Mesothelial cell of epicardium (in vitro differentiated cells): ENCODE measurements around the gene MYO1C. TPM values are rescaled to one million over a fixed set of nuclear protein-coding genes. Genes with fewer than 3 reads are reported as not detected.
"Not testable (repeated sequence)": the region's sequence is repeated elsewhere in the genome, so short reads cannot be mapped to it uniquely, and the experiment has no call there.

Experiments
- DNase-seq, 2 experiments: peaks; one replicate each; pipeline ENCODE4 v3.0.0; 2021; ENCODE audit warnings: low spot score in 2 of 2; ENCODE audit not compliant: unreplicated experiment in 2 of 2
- H3K27ac Mint-ChIP-seq: 2 replicates; pipeline ENCODE4 v1.8.0; 2021; ENCODE audit warnings: mixed read lengths
- H3K27me3 Mint-ChIP-seq: 2 replicates; pipeline ENCODE4 v1.8.0; 2021; ENCODE audit warnings: low read depth, mixed read lengths
- H3K36me3 Mint-ChIP-seq: 2 replicates; pipeline ENCODE4 v1.8.0; 2021; ENCODE audit warnings: mixed read lengths
- H3K4me1 Mint-ChIP-seq: 2 replicates; pipeline ENCODE4 v1.8.0; 2021; ENCODE audit warnings: mixed read lengths
- H3K4me3 Mint-ChIP-seq: 2 replicates; pipeline ENCODE4 v1.8.0; 2021; ENCODE audit warnings: mild to moderate bottlenecking, moderate library complexity, mixed read lengths
- H3K9me3 Mint-ChIP-seq: 2 replicates; pipeline ENCODE4 v1.8.0; 2021; ENCODE audit warnings: mixed read lengths
- CTCF ChIP-seq: fragments of 200-600 bp; sonication (generic); IDR thresholded peaks from one replicate; pipeline ENCODE4 v1.5.0; 2021; ENCODE audit warnings: antibody characterized with exemption; ENCODE audit not compliant: unreplicated experiment
- total RNA-seq: library from RNA; stranded (reverse); gene quantifications from 3 replicates; pipeline ENCODE4 v1.2.1, GENCODE V29; 2021

Gene MYO1C
- total RNA-seq, 1 donor from 2014 or later: 149 TPM

GRCh38 chr17:1452836-1453235 lies 39.6 kb downstream of the MYO1C start:
- Mint-ChIP-seq H3K4me3 (no peak overlapping the region), H3K9me3 (no peaks in the 10 kb centered on the region), H3K36me3 (peaks cover 3% of the 10 kb centered on the region), H3K27ac (peak overlapping the region; percentile 30), H3K4me1 (peaks cover 19% of the 10 kb centered on the region), H3K27me3 (no peaks in the 10 kb centered on the region)
- DNase-seq: no peak
- TF ChIP-seq CTCF: no peak

GRCh38 chr17:1450261-1450660 lies 42.2 kb downstream of the MYO1C start:
- H3K27ac Mint-ChIP-seq, H3K9me3 Mint-ChIP-seq, H3K36me3 Mint-ChIP-seq, H3K4me3 Mint-ChIP-seq, DNase-seq, H3K27me3 Mint-ChIP-seq: not testable (repeated sequence)
- H3K4me1 Mint-ChIP-seq: peaks cover 16% of the 10 kb centered on the region

GRCh38 chr17:1449412-1449967 lies 43.0 kb downstream of the MYO1C start:
- TF ChIP-seq CTCF: no peak
- no peak for DNase-seq
- Mint-ChIP-seq H3K9me3 (no peaks in the 10 kb centered on the region), H3K4me1 (peaks cover 8% of the 10 kb centered on the region), H3K36me3 (peaks cover 6% of the 10 kb centered on the region), H3K4me3 (no peak overlapping the region), H3K27ac (peak overlapping the region; percentile 9), H3K27me3 (no peaks in the 10 kb centered on the region)

- no peaks in the 10 kb centered on the region for H3K27me3 Mint-ChIP-seq
- no peaks in the 10 kb centered on the region for H3K9me3 Mint-ChIP-seq
- TF ChIP-seq CTCF: no peak
- DNase-seq: no peak
- no peak overlapping the region for H3K4me3 Mint-ChIP-seq
- H3K27ac Mint-ChIP-seq: peak overlapping the region; percentile 47
- no peaks in the 10 kb centered on the region for H3K4me1 Mint-ChIP-seq
- H3K36me3 Mint-ChIP-seq: peaks cover 6% of the 10 kb centered on the region
Measured at GRCh38 chr17:1447052-1447451, 45.4 kb downstream of the MYO1C start.

- H3K27me3 Mint-ChIP-seq: no peaks in the 10 kb centered on the region
- H3K27ac Mint-ChIP-seq: peak overlapping the region; percentile 30
Measured at GRCh38 chr17:1446201-1446600, 46.3 kb downstream of the MYO1C start.

GRCh38 chr17:1445695-1446094 lies 46.8 kb downstream of the MYO1C start:
- peak overlapping the region; percentile 32 for H3K27ac Mint-ChIP-seq
- not testable (repeated sequence) for H3K9me3 Mint-ChIP-seq, H3K36me3 Mint-ChIP-seq, H3K4me3 Mint-ChIP-seq, H3K27me3 Mint-ChIP-seq, DNase-seq, H3K4me1 Mint-ChIP-seq

More at GRCh38 chr17:1446201-1446600, 46.3 kb downstream of the MYO1C start:
- H3K4me1 Mint-ChIP-seq: no peaks in the 10 kb centered on the region
- no peak overlapping the region for H3K4me3 Mint-ChIP-seq
- H3K36me3 Mint-ChIP-seq: peaks cover 6% of the 10 kb centered on the region
- no peaks in the 10 kb centered on the region for H3K9me3 Mint-ChIP-seq
- no peak for TF ChIP-seq CTCF
- no peak for DNase-seq

GRCh38 chr17:1442721-1443120 lies 49.8 kb downstream of the MYO1C start:
- not testable (repeated sequence) for H3K9me3 Mint-ChIP-seq, DNase-seq, H3K36me3 Mint-ChIP-seq, H3K4me1 Mint-ChIP-seq, H3K27me3 Mint-ChIP-seq, H3K27ac Mint-ChIP-seq, H3K4me3 Mint-ChIP-seq
